ENCODE measurements around the gene CROCC2.

CROCC2 gene

GRCh38 chr2:240985881-240986786 is 80.0 kb downstream of the CROCC2 start:
- no peak for FAIRE-seq
- TF ChIP-seq POLR2A (IDR thresholded peaks at IDR 0.05; ENCODE audit: low read depth, low read length) (no peak), POLR2AphosphoS5 (IDR thresholded peaks at IDR 0.05; ENCODE audit: low read depth, low read length) (no peak), TAF1 (IDR thresholded peaks at IDR 0.05; ENCODE audit: borderline replicate concordance, low read depth, low read length) (no peak)
- no peak for DNase-seq (ENCODE audit: insufficient read length)

GRCh38 chr2:240986787-240987411 is 80.8 kb downstream of the CROCC2 start:
- no peak for TF ChIP-seq TAF1 (IDR thresholded peaks at IDR 0.05; ENCODE audit: borderline replicate concordance, low read depth, low read length)
- no peak for TF ChIP-seq POLR2AphosphoS5 (IDR thresholded peaks at IDR 0.05; ENCODE audit: low read depth, low read length)
- DNase-seq (ENCODE audit: insufficient read length) (no peak), FAIRE-seq (no peak)

- FAIRE-seq (no peak), DNase-seq (ENCODE audit: insufficient read length) (no peak)
- TF ChIP-seq POLR2AphosphoS5 (IDR thresholded peaks at IDR 0.05; ENCODE audit: low read depth, low read length) (no peak), TAF1 (IDR thresholded peaks at IDR 0.05; ENCODE audit: borderline replicate concordance, low read depth, low read length) (no peak), POLR2A (IDR thresholded peaks at IDR 0.05; ENCODE audit: low read depth, low read length) (no peak)
Measured at GRCh38 chr2:240987588-240987987, 81.5 kb downstream of the CROCC2 start.

GRCh38 chr2:240988146-240988545 is 82.0 kb downstream of the CROCC2 start:
- no peak for DNase-seq (ENCODE audit: insufficient read length)
- TF ChIP-seq POLR2AphosphoS5 (IDR thresholded peaks at IDR 0.05; ENCODE audit: low read depth, low read length) (no peak), POLR2A (IDR thresholded peaks at IDR 0.05; ENCODE audit: low read depth, low read length) (no peak)
- FAIRE-seq, result no peak

GRCh38 chr2:240988571-240989271 is 82.6 kb downstream of the CROCC2 start:
- TF ChIP-seq TAF1 (IDR thresholded peaks at IDR 0.05; ENCODE audit: borderline replicate concordance, low read depth, low read length) (no peak), POLR2A (IDR thresholded peaks at IDR 0.05; ENCODE audit: low read depth, low read length) (no peak), POLR2AphosphoS5 (IDR thresholded peaks at IDR 0.05; ENCODE audit: low read depth, low read length) (no peak)
- no peak for DNase-seq (ENCODE audit: insufficient read length)

GRCh38 chr2:240989451-240990265 is 83.5 kb downstream of the CROCC2 start:
- FAIRE-seq (no peak), DNase-seq (ENCODE audit: insufficient read length) (no peak)
- TF ChIP-seq POLR2AphosphoS5 (IDR thresholded peaks at IDR 0.05; ENCODE audit: low read depth, low read length), result no peak
- no peak for TF ChIP-seq POLR2A (IDR thresholded peaks at IDR 0.05; ENCODE audit: low read depth, low read length)
- no peak for TF ChIP-seq TAF1 (IDR thresholded peaks at IDR 0.05; ENCODE audit: borderline replicate concordance, low read depth, low read length)

More at GRCh38 chr2:240988571-240989271, 82.6 kb downstream of the CROCC2 start:
- no peak for FAIRE-seq

GRCh38 chr2:240990266-240990529 is 84.1 kb downstream of the CROCC2 start:
- TF ChIP-seq POLR2A (IDR thresholded peaks at IDR 0.05; ENCODE audit: low read depth, low read length) (no peak), TAF1 (IDR thresholded peaks at IDR 0.05; ENCODE audit: borderline replicate concordance, low read depth, low read length) (no peak), POLR2AphosphoS5 (IDR thresholded peaks at IDR 0.05; ENCODE audit: low read depth, low read length) (no peak)
- FAIRE-seq (no peak), DNase-seq (ENCODE audit: insufficient read length) (no peak)

GRCh38 chr2:240990726-240991377 is 84.7 kb downstream of the CROCC2 start:
- FAIRE-seq, result no peak
- DNase-seq (ENCODE audit: insufficient read length), result no peak
- TF ChIP-seq TAF1 (IDR thresholded peaks at IDR 0.05; ENCODE audit: borderline replicate concordance, low read depth, low read length) (no peak), POLR2A (IDR thresholded peaks at IDR 0.05; ENCODE audit: low read depth, low read length) (no peak), POLR2AphosphoS5 (IDR thresholded peaks at IDR 0.05; ENCODE audit: low read depth, low read length) (no peak)

- TF ChIP-seq POLR2A (IDR thresholded peaks at IDR 0.05; ENCODE audit: low read depth, low read length), result no peak
- no peak for TF ChIP-seq TAF1 (IDR thresholded peaks at IDR 0.05; ENCODE audit: borderline replicate concordance, low read depth, low read length)
- TF ChIP-seq POLR2AphosphoS5 (IDR thresholded peaks at IDR 0.05; ENCODE audit: low read depth, low read length), result no peak
- DNase-seq (ENCODE audit: insufficient read length) (no peak), FAIRE-seq (no peak)
Measured at GRCh38 chr2:240991378-240992263, 85.5 kb downstream of the CROCC2 start.

Data from GM12892 (cell line).